Lung microvascular endothelial cell (primary cell): ENCODE results near the gene TEX10. TPM values are rescaled to one million over a fixed set of nuclear protein-coding genes. Genes with fewer than 3 reads are reported as not detected.
"Not testable (repeated sequence)": the region's sequence is repeated elsewhere in the genome, so short reads cannot be mapped to it uniquely, and the experiment has no call there.

Source experiments
- DNase-seq, 2 donors: peaks; one replicate each; pipeline versions ENCODE4 v3.0.0 to v3.0.0-alpha.2; 2010; ENCODE audit warnings: low read depth in 2 of 2
- total RNA-seq: library from RNA; depleted of rRNA; stranded (reverse); fragments of >200 nt; gene quantifications from 2 replicates; pipeline ENCODE4 v1.2.1, GENCODE V29; 2014

TEX10 gene
- total RNA-seq, 1 donor from 2014 or later, result 18.5 TPM

- DNase-seq, result no peak
Observed at GRCh38 chr9:100350188-100350587, 2.6 kb downstream of the TEX10 start.

DNA sequence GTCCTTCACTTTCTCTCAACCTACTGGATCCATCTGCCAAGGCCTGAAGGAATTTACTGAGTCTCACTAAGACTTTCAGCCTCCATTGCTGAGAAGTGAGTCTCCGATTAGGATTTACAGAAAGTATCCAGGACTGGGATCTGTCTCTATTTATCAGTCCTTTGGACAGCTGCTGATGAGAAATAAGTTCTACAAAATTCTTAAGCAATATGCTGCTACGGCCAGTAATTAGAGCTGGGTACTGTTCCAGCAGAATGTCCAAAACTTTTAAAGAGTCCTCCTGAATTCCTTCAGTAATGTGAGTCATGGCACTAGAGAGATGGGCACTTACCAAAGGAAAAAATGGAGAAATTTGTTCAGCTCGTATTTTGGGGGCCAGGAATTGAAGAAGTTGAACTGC, 5.9 kb downstream of the TEX10 start:
- DNase-seq, result no peak

DNA sequence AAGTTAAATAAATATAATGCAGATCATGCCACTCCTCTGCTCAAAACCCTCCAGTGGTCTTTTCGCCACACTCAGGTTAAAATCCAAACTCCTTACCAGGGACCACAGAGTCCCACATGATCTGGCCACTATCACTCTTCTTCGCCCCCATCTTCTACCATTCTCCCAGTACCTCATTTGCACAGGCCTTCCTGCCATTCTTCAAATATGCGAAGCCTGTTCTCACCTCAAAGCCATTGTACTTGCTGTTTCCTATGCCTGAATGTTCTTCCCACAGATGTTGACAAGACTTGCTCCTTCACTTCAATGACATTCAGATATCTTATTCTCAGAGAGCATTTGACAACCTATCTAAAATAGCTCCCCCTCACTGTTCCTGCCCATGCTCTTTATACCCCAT, 10.9 kb downstream of the TEX10 start:
- no peak for DNase-seq

- no peak for DNase-seq
Observed at GRCh38 chr9:100340224-100340623, 12.5 kb downstream of the TEX10 start.

DNA sequence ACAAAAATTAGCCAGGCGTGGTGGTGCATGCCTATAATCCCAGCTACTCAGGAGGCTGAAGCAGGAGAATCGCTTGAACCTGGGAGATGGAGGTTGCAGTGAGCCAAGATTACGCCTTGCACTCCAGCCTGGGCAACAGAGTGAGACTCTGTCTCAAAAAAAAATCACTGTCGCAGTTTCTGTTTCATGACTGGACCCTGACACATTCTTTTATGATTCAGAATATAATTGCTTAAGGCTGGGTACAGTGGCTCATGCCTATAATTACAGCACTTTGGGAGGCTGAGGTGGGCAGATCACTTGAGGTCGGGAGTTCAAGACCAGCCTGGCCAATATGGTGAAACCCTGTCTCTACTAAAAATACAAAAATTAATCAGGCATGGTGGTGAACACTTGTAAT, 14.0 kb downstream of the TEX10 start:
- DNase-seq, result not testable (repeated sequence)

DNA sequence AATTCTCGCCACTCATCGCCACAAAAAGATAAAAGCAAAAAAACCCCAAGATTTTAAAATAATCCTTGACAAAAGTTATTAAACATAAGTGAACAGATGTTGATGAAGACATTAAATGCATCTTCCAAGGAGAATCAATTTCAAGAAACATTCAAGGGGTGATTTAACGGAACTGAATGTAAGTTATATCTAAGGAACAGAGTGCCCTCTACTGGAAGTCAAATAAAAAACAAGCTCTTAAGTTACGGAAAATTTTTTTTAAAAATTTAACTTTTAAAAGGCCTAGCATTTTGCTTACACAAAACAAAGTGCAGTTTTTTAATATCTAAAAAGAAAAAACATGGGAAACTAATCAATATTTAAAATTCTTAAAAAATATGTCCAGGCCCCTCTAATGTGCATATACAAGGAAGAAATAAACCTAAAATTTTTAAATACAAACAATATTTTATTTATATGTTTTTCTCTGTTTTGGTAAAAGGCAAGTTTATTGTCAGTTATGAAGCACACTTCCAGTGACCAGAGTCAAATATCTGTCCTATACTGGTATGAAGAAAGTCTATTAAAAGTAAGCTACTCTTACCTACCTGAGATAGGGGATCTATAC, 28.0 kb downstream of the TEX10 start:
- peak; percentile 54 to 67 for DNase-seq

GRCh38 chr9:100322954-100323536, 29.7 kb downstream of the TEX10 start:
- peak; percentile 53 to 70 for DNase-seq

DNA sequence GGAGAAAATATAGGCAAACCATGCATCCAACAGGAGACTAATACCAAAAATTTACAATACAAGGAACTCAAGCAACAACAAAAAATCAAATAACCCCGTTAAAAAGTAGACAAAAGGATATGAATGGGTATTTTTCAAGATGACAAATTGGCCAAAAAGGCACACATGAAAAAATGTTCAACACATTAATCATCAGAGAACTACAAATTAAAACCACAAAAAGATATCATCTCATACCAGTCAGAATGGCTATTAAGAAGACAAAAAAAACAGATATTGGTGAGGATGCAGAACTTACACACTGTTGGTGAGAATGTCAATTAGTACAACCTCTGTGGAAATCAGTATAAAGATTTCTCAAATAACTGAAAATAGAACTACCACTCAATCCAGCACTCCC, 35.0 kb downstream of the TEX10 start:
- DNase-seq, result peak in 1 of 2 donors; percentile 36

DNA sequence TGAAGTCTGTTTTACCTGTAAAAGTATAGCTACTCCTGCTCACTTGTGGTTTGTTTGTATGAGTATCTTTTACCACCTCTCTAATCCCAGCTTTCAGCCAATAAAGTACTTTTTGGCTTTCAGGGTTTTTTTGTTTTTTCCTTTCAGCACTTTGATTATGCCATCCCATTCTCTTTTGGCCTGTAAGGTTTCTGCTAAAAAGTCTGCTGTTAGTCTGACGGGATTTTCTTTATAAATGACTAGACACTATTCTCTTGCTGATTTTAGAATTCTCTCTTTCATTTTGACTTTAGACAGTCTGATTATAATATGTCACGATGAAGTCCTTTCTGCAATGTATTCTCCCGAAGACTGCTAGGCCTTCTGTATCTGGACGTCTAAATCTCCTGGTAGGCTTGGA, 37.2 kb downstream of the TEX10 start:
- no peak for DNase-seq

DNA sequence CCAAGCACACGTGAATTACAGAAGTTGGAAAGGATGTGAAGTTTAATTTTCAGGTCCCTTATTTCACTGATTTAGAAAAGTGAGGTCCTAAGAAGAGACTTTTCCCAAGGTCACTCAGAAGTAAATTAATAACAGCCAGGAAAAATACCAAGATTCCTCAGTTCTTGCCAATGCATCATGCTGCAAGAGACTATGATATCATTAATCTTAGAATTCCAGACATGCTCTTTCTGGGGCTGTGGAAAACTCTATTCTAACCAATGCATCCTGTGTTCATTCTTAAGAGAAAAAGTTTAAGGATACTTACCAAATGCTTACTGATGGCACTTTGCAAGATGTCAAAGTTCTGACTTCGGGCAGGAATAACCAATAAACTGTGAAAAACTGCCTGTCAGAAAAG, 42.8 kb downstream of the TEX10 start:
- no peak for DNase-seq

DNA sequence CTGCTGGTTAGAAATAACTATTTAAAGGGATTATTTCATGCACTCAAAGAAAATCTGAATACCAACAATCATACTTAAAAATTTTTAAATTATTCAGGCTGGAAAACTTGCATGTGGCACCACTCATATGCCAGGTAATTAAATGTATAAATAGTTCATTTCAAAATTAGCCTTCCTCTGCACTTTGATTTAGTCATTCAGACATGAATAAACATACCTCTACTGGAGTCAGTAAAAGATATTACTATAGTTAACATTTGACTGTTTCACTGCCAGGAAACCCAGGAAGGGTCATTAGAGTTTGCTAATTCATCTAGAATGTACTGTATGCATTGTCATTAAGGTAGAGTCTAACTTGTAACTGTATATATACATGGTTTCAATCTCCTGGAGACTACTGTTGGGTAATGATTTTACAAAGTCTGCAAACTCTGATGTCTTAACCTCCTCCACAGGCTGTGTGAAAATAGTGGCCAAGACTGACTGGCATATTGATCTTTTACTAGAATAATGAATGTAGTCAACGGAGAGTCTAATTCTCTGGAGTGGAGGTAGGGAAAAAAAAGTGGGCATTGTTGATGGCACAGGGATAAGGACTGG, 43.7 kb downstream of the TEX10 start:
- DNase-seq, result no peak

GRCh38 chr9:100307080-100307479, 45.7 kb downstream of the TEX10 start:
- no peak for DNase-seq

- DNase-seq, result no peak
Observed at GRCh38 chr9:100306283-100306682, 46.5 kb downstream of the TEX10 start.

GRCh38 chr9:100303747-100304146, 49.0 kb downstream of the TEX10 start:
- no peak for DNase-seq

GRCh38 chr9:100298378-100298777, 54.4 kb downstream of the TEX10 start:
- DNase-seq, result no peak

GRCh38 chr9:100296407-100296806, 56.3 kb downstream of the TEX10 start:
- no peak for DNase-seq

- no peak for DNase-seq
Observed at GRCh38 chr9:100295240-100295639, 57.5 kb downstream of the TEX10 start.

GRCh38 chr9:100294806-100295205, 57.9 kb downstream of the TEX10 start:
- peak; percentile 15 to 55 for DNase-seq

DNA sequence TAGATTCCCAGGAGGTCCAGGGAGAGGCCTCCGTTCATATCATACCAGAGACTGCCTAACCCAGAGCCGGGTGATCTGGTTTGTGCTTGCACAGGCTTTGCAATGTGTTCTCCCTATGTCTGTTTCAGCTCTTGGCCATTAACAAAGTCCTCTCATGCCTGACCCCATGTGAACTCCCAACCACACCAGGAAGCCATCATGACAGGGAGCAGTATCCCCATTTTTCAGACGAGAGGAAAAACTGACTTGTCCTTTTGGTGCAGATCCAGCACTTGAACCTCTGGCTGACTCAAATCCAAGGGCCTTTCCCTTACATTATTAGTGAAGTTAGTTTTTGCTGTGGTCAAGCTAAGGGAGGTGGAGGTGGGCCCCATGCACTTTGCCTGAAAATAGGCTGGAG, 58.4 kb downstream of the TEX10 start:
- DNase-seq, result peak; percentile 22 to 85

- no peak for DNase-seq
Observed at GRCh38 chr9:100292414-100292813, 60.3 kb downstream of the TEX10 start.

GRCh38 chr9:100290714-100291113, 62.0 kb downstream of the TEX10 start:
- DNase-seq, result no peak

DNA sequence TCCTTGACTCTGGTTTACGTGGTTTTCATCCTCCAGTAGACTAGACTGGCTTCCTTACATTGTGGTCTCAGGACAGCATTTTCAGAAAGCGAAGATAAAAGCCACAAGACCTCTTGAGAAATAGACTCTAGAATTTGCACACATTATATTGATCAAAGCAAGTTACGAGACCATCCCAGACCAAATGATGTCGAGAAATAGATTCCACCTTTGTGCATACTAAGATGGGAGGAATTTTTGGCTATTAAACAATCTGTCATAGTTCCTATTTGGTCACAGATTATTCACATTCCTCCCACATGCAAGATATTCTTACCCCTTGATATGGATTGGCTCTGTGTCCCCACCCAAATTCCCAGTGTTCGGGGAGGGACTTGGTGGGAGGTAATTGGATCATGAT, 65.6 kb downstream of the TEX10 start:
- no peak for DNase-seq

DNA sequence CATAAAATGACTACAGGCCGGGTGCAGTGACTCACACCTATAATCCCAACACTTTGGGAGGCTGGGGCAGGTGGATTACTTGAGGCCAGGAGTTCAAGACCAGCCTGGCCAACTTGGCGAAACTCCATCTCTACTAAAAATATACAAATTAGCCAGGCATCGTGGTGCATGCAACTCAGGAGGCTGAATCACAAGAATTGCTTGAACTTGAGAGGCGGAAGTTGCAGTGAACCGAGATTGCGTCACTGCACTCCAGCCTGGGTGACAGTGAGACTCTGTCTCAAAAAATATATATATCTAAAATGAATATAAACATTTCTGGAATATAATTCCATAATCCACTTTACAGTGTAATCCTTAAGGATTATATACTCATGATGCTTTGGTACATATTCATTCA, 66.5 kb downstream of the TEX10 start:
- DNase-seq, result no peak
